Measurements from ENCODE around the gene CLEC2A. TPM values are rescaled to one million over a fixed set of nuclear protein-coding genes. Genes with fewer than 3 reads are reported as not detected.

Gene CLEC2A
- total RNA-seq, 1 experiment from 2014 or later: not detected

DNA sequence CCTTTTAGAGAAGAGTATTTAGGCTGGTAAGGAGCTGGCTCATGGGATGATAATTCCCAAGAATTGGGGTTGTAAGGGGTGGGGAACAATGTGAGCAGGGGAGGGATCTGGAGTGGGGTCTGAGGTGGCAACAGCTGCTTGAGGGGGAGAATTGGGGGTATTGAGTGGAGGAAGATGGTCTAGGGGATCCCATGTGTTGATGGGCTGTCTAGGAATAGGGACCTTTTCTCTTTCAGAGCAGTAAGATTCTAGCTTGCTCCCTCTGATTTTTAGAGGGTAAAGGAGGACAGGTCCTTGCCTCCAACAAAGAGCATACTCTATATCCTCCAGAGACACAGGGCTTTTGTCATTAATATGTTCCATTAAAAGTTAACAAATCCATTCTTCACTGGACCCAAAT is 22.4 kb downstream of the CLEC2A start:
- BruUV-seq (replicated peaks): no TSS peak
- no peak overlapping the region for H2AFZ ChIP-seq (ENCODE audit: low read depth, low read length, poor library complexity, severe bottlenecking)
- no peaks in the 10 kb centered on the region for H3K79me2 ChIP-seq (ENCODE audit: insufficient read depth, low read length)
- ChIA-PET RAD21 (ENCODE audit: low non-redundant PET in 1 of 2, low total read pairs in 2 of 2, uncharacterized antibody in 2 of 2, unreplicated experiment in 2 of 2) (no interaction called here), POLR2A (no interaction called here), CTCF (no interaction called here)
- H3K27me3 ChIP-seq (ENCODE audit: insufficient read depth, low read length): peaks cover 19% of the 10 kb centered on the region; the same call in 1 of the 2 replicates
- ATAC-seq (no peak), DNase-seq (ENCODE audit: low read depth, low spot score) (no peak)
- no peaks in the 10 kb centered on the region for H4K20me1 ChIP-seq (ENCODE audit: insufficient read depth)
- H3K4me2 ChIP-seq (ENCODE audit: low read length): no peak overlapping the region
- no peaks in the 10 kb centered on the region for H3K4me1 ChIP-seq (ENCODE audit: control insufficient read depth in 1 of 2, insufficient read depth in 2 of 2, low read length in 2 of 2)
- TF ChIP-seq POLR2AphosphoS5 (IDR thresholded peaks at IDR 0.05; ENCODE audit: low read depth, low read length) (no peak), ZNF274 (IDR thresholded peaks at IDR 0.05; ENCODE audit: low read depth, low read length) (no peak), RAD21 (IDR thresholded peaks at IDR 0.05; ENCODE audit: low read depth) (no peak), TCF7L2 (IDR thresholded peaks at IDR 0.05; ENCODE audit: borderline replicate concordance, extremely low read depth, insufficient read depth, insufficient read length) (no peak), FOSL1 (IDR thresholded peaks at IDR 0.05; ENCODE audit: low read depth) (no peak), EZH2phosphoT487 (IDR thresholded peaks at IDR 0.05; ENCODE audit: borderline replicate concordance) (no peak), YY1 (IDR thresholded peaks at IDR 0.05; ENCODE audit: extremely low read depth, insufficient replicate concordance, low read depth, low read length) (no peak), SP1 (IDR thresholded peaks at IDR 0.05; ENCODE audit: low read depth) (no peak), JUND (IDR thresholded peaks at IDR 0.05) (no peak), ZFX (IDR thresholded peaks at IDR 0.05) (no peak), EGR1 (IDR thresholded peaks at IDR 0.05; ENCODE audit: low read depth) (no peak), CEBPB (IDR thresholded peaks at IDR 0.05; ENCODE audit: low read depth) (no peak), POLR2A (IDR thresholded peaks at IDR 0.05; ENCODE audit: borderline replicate concordance, extremely low read depth, insufficient read depth, insufficient read length) (no peak)
- TF ChIP-seq, protein P1, sequence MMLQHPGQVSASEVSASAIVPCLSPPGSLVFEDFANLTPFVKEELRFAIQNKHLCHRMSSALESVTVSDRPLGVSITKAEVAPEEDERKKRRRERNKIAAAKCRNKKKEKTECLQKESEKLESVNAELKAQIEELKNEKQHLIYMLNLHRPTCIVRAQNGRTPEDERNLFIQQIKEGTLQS (IDR thresholded peaks at IDR 0.05): no peak
- TF ChIP-seq, protein P2, sequence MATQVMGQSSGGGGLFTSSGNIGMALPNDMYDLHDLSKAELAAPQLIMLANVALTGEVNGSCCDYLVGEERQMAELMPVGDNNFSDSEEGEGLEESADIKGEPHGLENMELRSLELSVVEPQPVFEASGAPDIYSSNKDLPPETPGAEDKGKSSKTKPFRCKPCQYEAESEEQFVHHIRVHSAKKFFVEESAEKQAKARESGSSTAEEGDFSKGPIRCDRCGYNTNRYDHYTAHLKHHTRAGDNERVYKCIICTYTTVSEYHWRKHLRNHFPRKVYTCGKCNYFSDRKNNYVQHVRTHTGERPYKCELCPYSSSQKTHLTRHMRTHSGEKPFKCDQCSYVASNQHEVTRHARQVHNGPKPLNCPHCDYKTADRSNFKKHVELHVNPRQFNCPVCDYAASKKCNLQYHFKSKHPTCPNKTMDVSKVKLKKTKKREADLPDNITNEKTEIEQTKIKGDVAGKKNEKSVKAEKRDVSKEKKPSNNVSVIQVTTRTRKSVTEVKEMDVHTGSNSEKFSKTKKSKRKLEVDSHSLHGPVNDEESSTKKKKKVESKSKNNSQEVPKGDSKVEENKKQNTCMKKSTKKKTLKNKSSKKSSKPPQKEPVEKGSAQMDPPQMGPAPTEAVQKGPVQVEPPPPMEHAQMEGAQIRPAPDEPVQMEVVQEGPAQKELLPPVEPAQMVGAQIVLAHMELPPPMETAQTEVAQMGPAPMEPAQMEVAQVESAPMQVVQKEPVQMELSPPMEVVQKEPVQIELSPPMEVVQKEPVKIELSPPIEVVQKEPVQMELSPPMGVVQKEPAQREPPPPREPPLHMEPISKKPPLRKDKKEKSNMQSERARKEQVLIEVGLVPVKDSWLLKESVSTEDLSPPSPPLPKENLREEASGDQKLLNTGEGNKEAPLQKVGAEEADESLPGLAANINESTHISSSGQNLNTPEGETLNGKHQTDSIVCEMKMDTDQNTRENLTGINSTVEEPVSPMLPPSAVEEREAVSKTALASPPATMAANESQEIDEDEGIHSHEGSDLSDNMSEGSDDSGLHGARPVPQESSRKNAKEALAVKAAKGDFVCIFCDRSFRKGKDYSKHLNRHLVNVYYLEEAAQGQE (IDR thresholded peaks at IDR 0.05; ENCODE audit: low read depth): no peak
- TF ChIP-seq, protein P3, sequence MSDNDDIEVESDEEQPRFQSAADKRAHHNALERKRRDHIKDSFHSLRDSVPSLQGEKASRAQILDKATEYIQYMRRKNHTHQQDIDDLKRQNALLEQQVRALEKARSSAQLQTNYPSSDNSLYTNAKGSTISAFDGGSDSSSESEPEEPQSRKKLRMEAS (IDR thresholded peaks at IDR 0.05): no peak
- TF ChIP-seq, protein P4, sequence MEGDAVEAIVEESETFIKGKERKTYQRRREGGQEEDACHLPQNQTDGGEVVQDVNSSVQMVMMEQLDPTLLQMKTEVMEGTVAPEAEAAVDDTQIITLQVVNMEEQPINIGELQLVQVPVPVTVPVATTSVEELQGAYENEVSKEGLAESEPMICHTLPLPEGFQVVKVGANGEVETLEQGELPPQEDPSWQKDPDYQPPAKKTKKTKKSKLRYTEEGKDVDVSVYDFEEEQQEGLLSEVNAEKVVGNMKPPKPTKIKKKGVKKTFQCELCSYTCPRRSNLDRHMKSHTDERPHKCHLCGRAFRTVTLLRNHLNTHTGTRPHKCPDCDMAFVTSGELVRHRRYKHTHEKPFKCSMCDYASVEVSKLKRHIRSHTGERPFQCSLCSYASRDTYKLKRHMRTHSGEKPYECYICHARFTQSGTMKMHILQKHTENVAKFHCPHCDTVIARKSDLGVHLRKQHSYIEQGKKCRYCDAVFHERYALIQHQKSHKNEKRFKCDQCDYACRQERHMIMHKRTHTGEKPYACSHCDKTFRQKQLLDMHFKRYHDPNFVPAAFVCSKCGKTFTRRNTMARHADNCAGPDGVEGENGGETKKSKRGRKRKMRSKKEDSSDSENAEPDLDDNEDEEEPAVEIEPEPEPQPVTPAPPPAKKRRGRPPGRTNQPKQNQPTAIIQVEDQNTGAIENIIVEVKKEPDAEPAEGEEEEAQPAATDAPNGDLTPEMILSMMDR (IDR thresholded peaks at IDR 0.05 in 2 of 3, conservative IDR thresholded peaks at IDR 0.05 in 1 of 3; ENCODE audit: borderline replicate concordance in 1 of 3, insufficient read depth in 1 of 3, low read depth in 2 of 3, low read length in 2 of 3): no peak
- TF ChIP-seq, protein P5, sequence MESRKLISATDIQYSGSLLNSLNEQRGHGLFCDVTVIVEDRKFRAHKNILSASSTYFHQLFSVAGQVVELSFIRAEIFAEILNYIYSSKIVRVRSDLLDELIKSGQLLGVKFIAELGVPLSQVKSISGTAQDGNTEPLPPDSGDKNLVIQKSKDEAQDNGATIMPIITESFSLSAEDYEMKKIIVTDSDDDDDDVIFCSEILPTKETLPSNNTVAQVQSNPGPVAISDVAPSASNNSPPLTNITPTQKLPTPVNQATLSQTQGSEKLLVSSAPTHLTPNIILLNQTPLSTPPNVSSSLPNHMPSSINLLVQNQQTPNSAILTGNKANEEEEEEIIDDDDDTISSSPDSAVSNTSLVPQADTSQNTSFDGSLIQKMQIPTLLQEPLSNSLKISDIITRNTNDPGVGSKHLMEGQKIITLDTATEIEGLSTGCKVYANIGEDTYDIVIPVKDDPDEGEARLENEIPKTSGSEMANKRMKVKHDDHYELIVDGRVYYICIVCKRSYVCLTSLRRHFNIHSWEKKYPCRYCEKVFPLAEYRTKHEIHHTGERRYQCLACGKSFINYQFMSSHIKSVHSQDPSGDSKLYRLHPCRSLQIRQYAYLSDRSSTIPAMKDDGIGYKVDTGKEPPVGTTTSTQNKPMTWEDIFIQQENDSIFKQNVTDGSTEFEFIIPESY (IDR thresholded peaks at IDR 0.05; ENCODE audit: extremely low read depth, insufficient replicate concordance, low read length): no peak
- H3K4me3 ChIP-seq (replicated peaks in 1 of 2; ENCODE audit: low read depth in 1 of 2, low read length in 2 of 2): no peak overlapping the region
- intact Hi-C loops (cut with micrococcal nuclease): no loop called here
- peaks cover 6 to 7% of the 10 kb centered on the region in 2 experiments; a peak in 2 of 4 replicates for H3K9me3 ChIP-seq (ENCODE audit: control insufficient read depth in 1 of 2, insufficient read depth in 1 of 2, low read depth in 1 of 2, low read length in 2 of 2)
- no peak overlapping the region for H3K9ac ChIP-seq (ENCODE audit: low read length)
- H3K36me3 ChIP-seq (ENCODE audit: control insufficient read depth in 1 of 2, insufficient read depth in 2 of 2, low read length in 2 of 2): no peaks in the 10 kb centered on the region
- no peak overlapping the region for H3K27ac ChIP-seq (ENCODE audit: low read depth, low read length)
- H3K9me2 ChIP-seq (ENCODE audit: insufficient read depth): no peaks in the 10 kb centered on the region
